DOHH2 (cell line): ENCODE results near the gene LIN37.

Experiments used
- H3F3A ChIP-seq: fragments of 200-600 bp; sonication (generic), shearing (Covaris generic); 2 replicates; pipeline ENCODE4 v1.6.0; 2016; ENCODE audit warnings: antibody characterized with exemption, mild to moderate bottlenecking; ENCODE audit not compliant: control insufficient read depth, insufficient read depth
- H3K27ac ChIP-seq: fragments of 200-600 bp; sonication (generic); 2 replicates; pipeline ENCODE4 v1.5.1; 2014; ENCODE audit warnings: low read depth, mild to moderate bottlenecking, low read length, moderate library complexity
- H3K27me3 ChIP-seq: fragments of 200-600 bp; sonication (generic); 2 replicates; pipeline ENCODE4 v1.6.1; 2014; ENCODE audit warnings: mild to moderate bottlenecking, low read length, mixed read lengths; ENCODE audit not compliant: control insufficient read depth
- H3K36me3 ChIP-seq: fragments of 200-600 bp; sonication (generic); 2 replicates; pipeline ENCODE4 v1.6.1; 2014; ENCODE audit warnings: mild to moderate bottlenecking, low read length, moderate library complexity, mixed read lengths; ENCODE audit not compliant: control insufficient read depth
- H3K4me1 ChIP-seq: fragments of 200-600 bp; sonication (generic); 2 replicates; pipeline ENCODE4 v1.6.1; 2014; ENCODE audit warnings: mild to moderate bottlenecking, low read length, mixed read lengths; ENCODE audit not compliant: control insufficient read depth
- H3K4me2 ChIP-seq: fragments of 200-600 bp; sonication (generic); 2 replicates; pipeline ENCODE4 v1.6.0; 2014; ENCODE audit warnings: mild to moderate bottlenecking, low read length, moderate library complexity
- H3K4me3 ChIP-seq: fragments of 200-600 bp; sonication (generic); 2 replicates; pipeline ENCODE4 v1.5.1; 2014; ENCODE audit warnings: mild to moderate bottlenecking, low read length, mixed read lengths
- H3K79me2 ChIP-seq: fragments of 200-600 bp; sonication (generic); 2 replicates; pipeline ENCODE4 v1.6.1; 2014; ENCODE audit warnings: mild to moderate bottlenecking, low read length, mixed read lengths; ENCODE audit not compliant: control insufficient read depth
- H3K9me2 ChIP-seq: fragments of 200-600 bp; sonication (generic); replicated peaks from 2 replicates; pipeline ENCODE4 v1.6.1; 2014; ENCODE audit warnings: mild to moderate bottlenecking, low read length, mixed read lengths; ENCODE audit not compliant: control insufficient read depth
- H3K9me3 ChIP-seq: fragments of 200-600 bp; sonication (generic); 2 replicates; pipeline ENCODE4 v1.6.1; 2014; ENCODE audit warnings: antibody characterized with exemption, low read length, mixed read lengths; ENCODE audit not compliant: control insufficient read depth, insufficient read depth
- H4K20me1 ChIP-seq: fragments of 200-600 bp; sonication (generic); 2 replicates; pipeline ENCODE4 v1.6.0; 2014; ENCODE audit warnings: low read depth, mild to moderate bottlenecking, antibody characterized with exemption, low read length, moderate library complexity; ENCODE audit not compliant: control insufficient read depth, insufficient read depth
- EZH2phosphoT487 ChIP-seq: fragments of 200-600 bp; sonication (generic); IDR thresholded peaks from 2 replicates; pipeline ENCODE4 v1.6.1; 2017; ENCODE audit warnings: borderline replicate concordance, mild to moderate bottlenecking, antibody characterized with exemption, low read length, moderate library complexity, mixed read lengths
- TF ChIP-seq, protein P1 (sequence below): fragments of 200-600 bp; sonication (generic); IDR thresholded peaks from one replicate; pipeline ENCODE4 v1.5.1; 2014; ENCODE audit warnings: antibody characterized with exemption, mild to moderate bottlenecking, low read depth, low read length; ENCODE audit not compliant: poor library complexity, severe bottlenecking

LIN37 gene

GRCh38 chr19:35729763-35730162 is 18.6 kb upstream of the LIN37 start:
- H3K27me3 ChIP-seq: no peaks in the 10 kb centered on the region
- H3K4me1 ChIP-seq: no peaks in the 10 kb centered on the region
- H3K4me3 ChIP-seq: no peak overlapping the region
- peaks cover 96% of the 10 kb centered on the region for H3K36me3 ChIP-seq
- no peaks in the 10 kb centered on the region for H3K9me2 ChIP-seq
- no peaks in the 10 kb centered on the region for H3F3A ChIP-seq
- H3K27ac ChIP-seq: no peak overlapping the region
- H3K9me3 ChIP-seq: no peaks in the 10 kb centered on the region
- no peaks in the 10 kb centered on the region for H4K20me1 ChIP-seq
- H3K4me2 ChIP-seq: no peak overlapping the region
- H3K79me2 ChIP-seq: no peaks in the 10 kb centered on the region
- TF ChIP-seq EZH2phosphoT487: no peak
- TF ChIP-seq, protein P1, sequence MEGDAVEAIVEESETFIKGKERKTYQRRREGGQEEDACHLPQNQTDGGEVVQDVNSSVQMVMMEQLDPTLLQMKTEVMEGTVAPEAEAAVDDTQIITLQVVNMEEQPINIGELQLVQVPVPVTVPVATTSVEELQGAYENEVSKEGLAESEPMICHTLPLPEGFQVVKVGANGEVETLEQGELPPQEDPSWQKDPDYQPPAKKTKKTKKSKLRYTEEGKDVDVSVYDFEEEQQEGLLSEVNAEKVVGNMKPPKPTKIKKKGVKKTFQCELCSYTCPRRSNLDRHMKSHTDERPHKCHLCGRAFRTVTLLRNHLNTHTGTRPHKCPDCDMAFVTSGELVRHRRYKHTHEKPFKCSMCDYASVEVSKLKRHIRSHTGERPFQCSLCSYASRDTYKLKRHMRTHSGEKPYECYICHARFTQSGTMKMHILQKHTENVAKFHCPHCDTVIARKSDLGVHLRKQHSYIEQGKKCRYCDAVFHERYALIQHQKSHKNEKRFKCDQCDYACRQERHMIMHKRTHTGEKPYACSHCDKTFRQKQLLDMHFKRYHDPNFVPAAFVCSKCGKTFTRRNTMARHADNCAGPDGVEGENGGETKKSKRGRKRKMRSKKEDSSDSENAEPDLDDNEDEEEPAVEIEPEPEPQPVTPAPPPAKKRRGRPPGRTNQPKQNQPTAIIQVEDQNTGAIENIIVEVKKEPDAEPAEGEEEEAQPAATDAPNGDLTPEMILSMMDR: no peak

- TF ChIP-seq, protein P1: no peak
- no peak for TF ChIP-seq EZH2phosphoT487
- no peaks in the 10 kb centered on the region for H3K9me2 ChIP-seq
- H3K4me2 ChIP-seq: no peak overlapping the region
- no peaks in the 10 kb centered on the region for H3K4me1 ChIP-seq
- H3K9me3 ChIP-seq: no peaks in the 10 kb centered on the region
- H3K27me3 ChIP-seq: no peaks in the 10 kb centered on the region
- peaks cover 96% of the 10 kb centered on the region for H3K36me3 ChIP-seq
- no peaks in the 10 kb centered on the region for H4K20me1 ChIP-seq
- H3F3A ChIP-seq: no peaks in the 10 kb centered on the region
- no peaks in the 10 kb centered on the region for H3K79me2 ChIP-seq
- no peak overlapping the region for H3K4me3 ChIP-seq
- H3K27ac ChIP-seq: no peak overlapping the region
Observed at GRCh38 chr19:35730326-35730725, 18.1 kb upstream of the LIN37 start.

DNA sequence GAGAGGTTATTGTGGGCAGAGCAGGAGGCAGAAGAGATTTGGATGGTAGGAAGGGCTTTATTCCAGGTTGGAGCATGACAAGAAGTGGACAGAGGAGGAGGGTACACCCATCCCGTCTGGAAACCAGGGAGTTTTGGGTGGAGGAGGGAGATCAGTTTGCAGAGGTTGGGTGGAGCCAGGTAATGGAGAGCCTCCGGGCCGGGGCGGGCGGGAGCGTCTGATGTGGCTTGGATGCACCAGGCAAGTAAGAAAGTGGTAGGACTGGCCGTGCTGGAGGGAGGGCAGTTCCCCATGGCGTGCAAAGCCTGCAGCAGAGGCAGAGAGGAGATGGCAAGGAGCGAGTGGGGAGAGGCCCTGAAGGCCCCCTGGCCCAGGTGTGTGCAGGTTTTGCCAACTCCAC is 17.0 kb upstream of the LIN37 start:
- Histone ChIP-seq H3K4me1 (0 out of 2 replicates have a peak, but pooled peaks cover 1% of the 10 kb centered on the region), H3K9me3 (no peaks in the 10 kb centered on the region), H3F3A (peaks cover 3% of the 10 kb centered on the region; the same call in 1 of the 2 replicates), H3K27ac (no peak overlapping the region), H4K20me1 (no peaks in the 10 kb centered on the region), H3K36me3 (peaks cover 90% of the 10 kb centered on the region), H3K27me3 (no peaks in the 10 kb centered on the region), H3K4me2 (no peak overlapping the region), H3K4me3 (no peak overlapping the region), H3K79me2 (no peaks in the 10 kb centered on the region), H3K9me2 (no peaks in the 10 kb centered on the region)
- TF ChIP-seq, protein P1: no peak
- TF ChIP-seq EZH2phosphoT487: no peak
